KMS-11 (cell line): ENCODE results near the gene S1PR4.
"Not testable (repeated sequence)": the region's sequence is repeated elsewhere in the genome, so short reads cannot be mapped to it uniquely, and the experiment has no call there.

Experiments
- H2AFZ ChIP-seq: fragments of 200-600 bp; sonication (generic); 2 replicates; pipeline ENCODE4 v1.6.1; 2016; ENCODE audit warnings: antibody characterized with exemption, mixed run types, low read depth
- H3K27ac ChIP-seq: fragments of 200-600 bp; sonication (generic); 2 replicates; pipeline ENCODE4 v1.6.1; 2016; ENCODE audit warnings: mild to moderate bottlenecking, mixed run types
- H3K27me3 ChIP-seq: fragments of 200-600 bp; sonication (generic); 2 replicates; pipeline ENCODE4 v1.6.1; 2017; ENCODE audit warnings: mild to moderate bottlenecking, low read depth, mixed run types, moderate library complexity; ENCODE audit not compliant: insufficient read depth
- H3K36me3 ChIP-seq: fragments of 200-600 bp; sonication (generic); 2 replicates; pipeline ENCODE4 v1.6.1; 2017; ENCODE audit warnings: mild to moderate bottlenecking, mixed run types; ENCODE audit not compliant: insufficient read depth
- H3K4me1 ChIP-seq: fragments of 200-600 bp; sonication (generic); 2 replicates; pipeline ENCODE4 v1.6.1; 2016; ENCODE audit warnings: mild to moderate bottlenecking, low read depth, mixed run types; ENCODE audit not compliant: poor library complexity, severe bottlenecking
- H3K4me2 ChIP-seq: fragments of 200-600 bp; sonication (generic); 2 replicates; pipeline ENCODE4 v1.7.0; 2016; ENCODE audit warnings: mild to moderate bottlenecking, mixed run types
- H3K4me3 ChIP-seq: fragments of 200-600 bp; sonication (generic); IDR thresholded peaks from 2 replicates; pipeline ENCODE4 v1.6.1; 2017; ENCODE audit warnings: low read depth, low read length, mixed read lengths; ENCODE audit not compliant: insufficient read depth
- H3K79me2 ChIP-seq: fragments of 200-600 bp; sonication (generic); 2 replicates; pipeline ENCODE4 v1.6.1; 2016; ENCODE audit warnings: low read depth, mixed run types; ENCODE audit not compliant: insufficient read depth
- H3K9ac ChIP-seq: fragments of 200-600 bp; sonication (generic); 2 replicates; pipeline ENCODE4 v1.6.1; 2016; ENCODE audit warnings: mild to moderate bottlenecking, mixed run types
- H4K20me1 ChIP-seq: fragments of 200-600 bp; sonication (generic); 2 replicates; pipeline ENCODE4 v1.6.1; 2016; ENCODE audit warnings: mild to moderate bottlenecking, mixed run types; ENCODE audit not compliant: insufficient read depth
- CTCF ChIP-seq: fragments of 200-600 bp; sonication (generic); conservative IDR thresholded peaks from 2 replicates; pipeline ENCODE4 v1.6.1; 2017; ENCODE audit warnings: low read depth, mild to moderate bottlenecking, antibody characterized with exemption, low read length, moderate library complexity, mixed read lengths

The S1PR4 gene

GRCh38 chr19:3189702-3190469 lies 11.3 kb downstream of the S1PR4 start:
- Histone ChIP-seq H4K20me1 (no peaks in the 10 kb centered on the region), H3K4me1 (peaks cover 10% of the 10 kb centered on the region), H3K27me3 (no peaks in the 10 kb centered on the region), H3K36me3 (no peaks in the 10 kb centered on the region), H3K4me2 (no peak overlapping the region), H3K9ac (no peak overlapping the region), H3K27ac (no peak overlapping the region), H3K4me3 (no peak overlapping the region), H2AFZ (no peak overlapping the region), H3K79me2 (peaks cover 56% of the 10 kb centered on the region)
- no peak for TF ChIP-seq CTCF

DNA sequence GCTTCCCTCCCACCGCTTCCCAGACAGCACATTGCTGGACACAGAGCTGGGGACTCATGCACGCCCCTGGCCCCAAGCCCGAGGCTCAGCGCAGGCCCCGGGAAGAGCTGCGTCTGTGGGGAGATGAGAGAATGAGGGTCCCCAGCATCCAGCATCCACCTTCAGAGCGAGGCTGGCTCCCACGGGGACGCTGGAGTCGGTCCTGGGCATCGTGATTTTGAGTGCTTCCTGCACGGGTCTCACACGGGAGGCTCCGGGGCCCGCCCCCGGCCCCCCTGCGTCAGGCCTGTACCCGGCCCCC lies 11.9 kb downstream of the S1PR4 start:
- no peak overlapping the region for H3K4me3 ChIP-seq
- TF ChIP-seq CTCF: no peak
- H2AFZ ChIP-seq: no peak overlapping the region
- H3K27ac ChIP-seq: no peak overlapping the region
- no peak overlapping the region for H3K9ac ChIP-seq
- peaks cover 56% of the 10 kb centered on the region for H3K79me2 ChIP-seq
- H3K27me3 ChIP-seq: no peaks in the 10 kb centered on the region
- no peak overlapping the region for H3K4me2 ChIP-seq
- peaks cover 9% of the 10 kb centered on the region for H3K4me1 ChIP-seq
- no peaks in the 10 kb centered on the region for H3K36me3 ChIP-seq
- no peaks in the 10 kb centered on the region for H4K20me1 ChIP-seq

- Histone ChIP-seq H3K79me2 (peaks cover 53% of the 10 kb centered on the region), H3K4me1 (peaks cover 9% of the 10 kb centered on the region), H3K4me3 (no peak overlapping the region), H3K27ac (no peak overlapping the region), H3K4me2 (no peak overlapping the region), H4K20me1 (no peaks in the 10 kb centered on the region), H3K9ac (no peak overlapping the region), H3K27me3 (no peaks in the 10 kb centered on the region), H3K36me3 (no peaks in the 10 kb centered on the region), H2AFZ (no peak overlapping the region)
- no peak for TF ChIP-seq CTCF
Measured at GRCh38 chr19:3190921-3191805, 12.6 kb downstream of the S1PR4 start.

DNA sequence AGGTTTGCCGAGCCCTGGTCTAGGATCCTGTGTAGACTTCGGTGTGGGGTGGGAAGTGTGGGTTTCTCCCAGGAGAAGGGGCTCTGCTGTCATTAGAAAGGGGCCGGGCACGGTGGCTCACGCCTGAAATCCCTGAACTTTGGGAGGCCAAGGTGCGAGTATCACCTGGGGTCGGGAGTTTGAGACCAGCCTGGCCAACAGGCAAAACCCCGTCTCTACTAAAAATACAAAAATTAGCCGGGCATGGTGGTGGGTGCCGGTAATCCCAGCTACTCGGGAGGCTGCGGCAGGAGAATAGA lies 13.2 kb downstream of the S1PR4 start:
- H4K20me1 ChIP-seq, H3K4me2 ChIP-seq, H3K4me1 ChIP-seq, H2AFZ ChIP-seq, H3K9ac ChIP-seq, H3K27ac ChIP-seq, H3K36me3 ChIP-seq, H3K27me3 ChIP-seq, H3K4me3 ChIP-seq: not testable (repeated sequence)
- peaks cover 47% of the 10 kb centered on the region for H3K79me2 ChIP-seq

- no peak overlapping the region for H3K9ac ChIP-seq
- peaks cover 42% of the 10 kb centered on the region for H3K79me2 ChIP-seq
- no peak overlapping the region for H2AFZ ChIP-seq
- H3K4me3 ChIP-seq: no peak overlapping the region
- no peak overlapping the region for H3K4me2 ChIP-seq
- H4K20me1 ChIP-seq: no peaks in the 10 kb centered on the region
- TF ChIP-seq CTCF: no peak
- peaks cover 5% of the 10 kb centered on the region for H3K4me1 ChIP-seq
- no peak overlapping the region for H3K27ac ChIP-seq
- no peaks in the 10 kb centered on the region for H3K36me3 ChIP-seq
- H3K27me3 ChIP-seq: no peaks in the 10 kb centered on the region
Measured at GRCh38 chr19:3192228-3192635, 13.7 kb downstream of the S1PR4 start.
